Epithelial cell of esophagus (primary cell): ENCODE results near the gene RPL7L1.

ENCODE experiments used
- DNase-seq: peaks from one replicate; pipeline ENCODE4 v3.0.0; 2010; ENCODE audit warnings: low read depth
- H3K4me3 ChIP-seq: 2 replicates; pipeline ENCODE4 v1.5.1; 2011; ENCODE audit warnings: mild to moderate bottlenecking, low read length, control low read depth
- TF ChIP-seq, protein P1 (sequence below): IDR thresholded peaks from 2 replicates; pipeline ENCODE4 v1.5.1; 2011; ENCODE audit warnings: low read depth, mild to moderate bottlenecking, low read length, control low read depth, inconsistent platforms; ENCODE audit not compliant: insufficient read depth; ENCODE audit errors: missing control alignments

Gene RPL7L1

DNA sequence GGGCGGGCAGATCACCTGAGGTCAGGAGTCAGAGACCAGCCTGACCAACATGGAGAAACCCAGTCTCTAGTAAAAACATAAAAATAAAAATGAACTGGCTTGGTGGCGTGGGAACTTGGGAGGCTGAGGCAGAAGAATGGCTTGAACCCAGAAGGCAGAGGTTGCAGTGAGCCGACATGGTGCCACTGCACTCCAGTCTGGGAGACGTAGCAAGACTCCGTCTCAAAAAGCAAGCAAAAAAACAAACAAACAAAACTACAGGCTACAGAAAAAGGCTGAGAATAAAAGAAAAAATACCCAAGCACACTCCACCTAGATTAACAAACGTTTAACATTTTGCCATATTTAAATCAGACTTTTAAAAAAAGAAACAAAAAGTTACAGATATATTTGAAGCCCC, 42.4 kb downstream of the RPL7L1 start:
- no peak for DNase-seq
- TF ChIP-seq, protein P1, sequence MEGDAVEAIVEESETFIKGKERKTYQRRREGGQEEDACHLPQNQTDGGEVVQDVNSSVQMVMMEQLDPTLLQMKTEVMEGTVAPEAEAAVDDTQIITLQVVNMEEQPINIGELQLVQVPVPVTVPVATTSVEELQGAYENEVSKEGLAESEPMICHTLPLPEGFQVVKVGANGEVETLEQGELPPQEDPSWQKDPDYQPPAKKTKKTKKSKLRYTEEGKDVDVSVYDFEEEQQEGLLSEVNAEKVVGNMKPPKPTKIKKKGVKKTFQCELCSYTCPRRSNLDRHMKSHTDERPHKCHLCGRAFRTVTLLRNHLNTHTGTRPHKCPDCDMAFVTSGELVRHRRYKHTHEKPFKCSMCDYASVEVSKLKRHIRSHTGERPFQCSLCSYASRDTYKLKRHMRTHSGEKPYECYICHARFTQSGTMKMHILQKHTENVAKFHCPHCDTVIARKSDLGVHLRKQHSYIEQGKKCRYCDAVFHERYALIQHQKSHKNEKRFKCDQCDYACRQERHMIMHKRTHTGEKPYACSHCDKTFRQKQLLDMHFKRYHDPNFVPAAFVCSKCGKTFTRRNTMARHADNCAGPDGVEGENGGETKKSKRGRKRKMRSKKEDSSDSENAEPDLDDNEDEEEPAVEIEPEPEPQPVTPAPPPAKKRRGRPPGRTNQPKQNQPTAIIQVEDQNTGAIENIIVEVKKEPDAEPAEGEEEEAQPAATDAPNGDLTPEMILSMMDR = no peak
- no peak overlapping the region for H3K4me3 ChIP-seq

DNA sequence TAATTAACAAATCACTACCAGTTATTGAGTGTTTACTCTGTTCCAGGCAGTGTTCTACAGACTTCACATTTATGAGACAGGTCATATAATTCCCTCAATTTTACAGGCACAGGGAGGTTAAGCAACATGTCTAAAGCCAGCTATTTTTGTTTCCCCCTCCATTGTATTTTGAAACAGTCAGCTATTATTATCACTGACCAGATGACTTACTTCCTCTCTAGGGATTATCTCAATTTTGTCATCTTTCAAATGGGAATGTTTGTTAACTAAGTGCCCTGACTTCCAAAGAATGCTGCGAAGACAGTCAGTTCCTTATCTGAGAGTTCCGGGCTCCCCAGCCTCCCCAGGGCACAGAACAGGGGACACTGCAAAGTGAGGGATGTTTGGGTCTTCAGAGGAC, 44.2 kb downstream of the RPL7L1 start:
- no peak for DNase-seq
- TF ChIP-seq, protein P1 = no peak
- H3K4me3 ChIP-seq = no peak overlapping the region

DNA sequence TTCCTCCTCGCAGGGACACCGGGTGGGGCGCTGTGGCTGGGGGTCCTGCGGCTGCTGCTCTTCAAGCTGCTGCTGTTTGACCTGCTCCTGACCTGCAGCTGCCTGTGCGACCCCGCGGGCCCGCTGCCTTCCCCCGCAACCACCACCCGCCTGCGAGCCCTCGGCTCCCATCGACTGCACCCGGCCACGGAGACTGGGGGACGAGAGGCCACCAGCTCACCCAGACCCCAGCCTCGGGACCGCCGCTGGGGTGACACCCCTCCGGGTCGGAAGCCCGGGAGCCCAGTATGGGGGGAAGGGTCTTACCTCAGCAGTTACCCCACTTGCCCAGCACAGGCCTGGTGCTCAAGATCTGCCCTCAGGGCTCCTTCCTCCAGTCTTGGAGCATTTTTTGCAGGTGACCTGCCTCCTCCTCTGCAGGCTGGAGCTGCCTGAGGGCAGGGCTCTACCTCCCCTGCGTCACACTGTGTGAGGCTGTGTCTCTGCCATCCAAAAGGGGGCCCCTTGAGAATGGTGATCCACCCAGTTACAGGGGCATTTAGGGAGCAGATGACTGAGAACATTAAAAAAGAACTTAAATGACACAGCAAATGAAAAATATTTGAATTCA, 45.9 kb downstream of the RPL7L1 start:
- TF ChIP-seq, protein P1 = no peak
- no peak for DNase-seq
- no peak overlapping the region for H3K4me3 ChIP-seq

DNA sequence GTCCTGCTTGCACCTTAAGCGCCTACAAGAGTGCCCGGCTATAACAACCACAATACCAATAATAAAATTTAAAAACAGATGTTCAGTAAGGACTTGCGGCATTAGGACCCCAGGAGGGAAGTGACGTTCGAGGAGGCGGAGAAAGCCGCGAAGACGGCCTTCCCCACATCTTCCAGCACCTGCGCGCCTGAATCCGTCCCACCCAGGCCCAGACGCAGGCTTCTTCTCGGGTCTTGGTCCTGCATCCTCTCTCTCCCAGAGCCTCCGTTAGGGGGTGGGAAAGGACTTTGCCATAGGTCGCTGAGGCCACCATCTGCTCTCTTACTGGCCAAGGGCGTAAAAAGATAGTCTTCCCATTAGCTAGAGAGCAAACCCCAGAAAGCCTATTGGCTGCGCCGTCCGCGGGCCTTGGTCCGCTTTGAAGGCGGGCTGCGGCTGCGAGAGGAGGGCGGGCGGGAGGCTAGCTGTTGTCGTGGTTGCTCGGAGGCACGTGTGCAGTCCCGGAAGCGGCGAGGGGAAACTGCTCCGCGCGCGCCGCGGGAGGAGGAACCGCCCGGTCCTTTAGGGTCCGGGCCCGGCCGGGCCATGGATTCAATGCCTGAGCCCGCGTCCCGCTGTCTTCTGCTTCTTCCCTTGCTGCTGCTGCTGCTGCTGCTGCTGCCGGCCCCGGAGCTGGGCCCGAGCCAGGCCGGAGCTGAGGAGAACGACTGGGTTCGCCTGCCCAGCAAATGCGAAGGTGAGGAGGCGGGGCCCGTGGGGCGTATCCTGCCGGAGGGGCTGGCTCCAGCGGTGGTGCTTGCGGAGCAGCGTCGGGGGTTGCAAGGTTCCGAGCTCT, 49.8 kb downstream of the RPL7L1 start, which contains the start of gene CNPY3:
Gene CNPY3 (plus strand): TSS at position 495 of the 835 bp plus-strand sequence. CDS start 91 bp downstream, at position 586.
- DNase-seq = peak; percentile 97
- TF ChIP-seq, protein P1 = no peak
- H3K4me3 ChIP-seq = peak within 1 kb of the TSS; percentile 73

DNA sequence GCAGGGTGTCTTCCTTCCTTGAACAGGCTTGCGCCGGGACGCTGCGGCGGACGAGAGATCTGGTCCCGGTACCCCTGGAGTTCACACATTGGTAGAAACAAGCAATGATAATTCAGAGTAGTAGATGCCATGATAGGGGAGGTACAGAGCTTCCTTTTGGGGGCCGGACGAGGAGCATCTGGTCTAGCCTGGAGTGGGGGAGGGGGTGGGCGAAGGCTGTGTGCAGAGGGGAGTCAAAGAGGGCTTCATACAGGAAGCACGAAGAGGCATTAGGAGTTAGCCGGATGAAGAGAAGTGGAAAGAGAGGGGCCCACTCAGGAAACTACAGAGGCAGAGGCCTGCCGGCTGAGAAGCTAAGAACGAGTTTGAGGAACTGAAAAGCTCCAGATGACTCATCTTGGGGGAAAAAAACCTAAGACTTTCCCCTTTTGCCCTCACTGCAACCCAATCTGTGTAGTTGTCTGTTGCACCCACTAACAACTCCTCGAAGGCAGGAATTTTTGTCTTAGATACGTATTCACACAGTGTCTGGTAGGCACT, 50.5 kb downstream of the RPL7L1 start:
- TF ChIP-seq, protein P1 = no peak
- DNase-seq = peak; percentile 70
- peak overlapping the region; percentile 73 for H3K4me3 ChIP-seq

DNA sequence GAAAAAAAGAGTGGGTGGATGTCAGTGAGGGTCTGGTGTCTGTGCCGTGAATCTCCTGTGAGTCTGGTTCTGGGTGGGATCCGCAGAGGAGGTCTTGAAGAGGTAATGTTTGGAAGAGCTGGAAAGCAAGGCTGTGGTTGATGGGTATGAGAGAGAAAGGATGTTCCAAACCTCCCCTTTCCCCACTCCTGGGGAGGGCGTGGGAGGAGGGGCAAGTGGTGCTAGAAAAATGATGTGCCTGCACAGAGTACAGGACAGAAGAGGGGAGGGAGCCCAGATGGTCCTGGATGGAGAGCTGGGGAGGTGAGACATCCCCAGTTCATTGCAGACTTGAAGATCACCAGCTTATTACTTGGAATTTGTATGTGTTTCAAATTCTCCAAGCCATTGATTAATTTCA, 53.0 kb downstream of the RPL7L1 start:
- no peak overlapping the region for H3K4me3 ChIP-seq
- DNase-seq = no peak
- TF ChIP-seq, protein P1 = no peak
